SK-N-SH treated with all-trans-retinoic acid at 6 μM for 48 hours (cell line): ENCODE data around the gene SLC43A3.

Experiments
- ATAC-seq: fragments of 200-7000 bp; cut with Tn5 transposase; 3 replicates; pipeline ENCODE4 v1.9.1; 2020; ENCODE audit warnings: mild to moderate bottlenecking, moderate library complexity
- BACH2 ChIP-seq: fragments of 250-450 bp; sonication (Bioruptor Pico); IDR thresholded peaks from 2 replicates; pipeline ENCODE4 v1.9.0; 2021; ENCODE audit warnings: mild to moderate bottlenecking, borderline replicate concordance
- CREB5 ChIP-seq: fragments of 250-450 bp; sonication (Bioruptor Pico); IDR thresholded peaks from 2 replicates; pipeline ENCODE4 v1.5.1; 2020; ENCODE audit warnings: low read depth, mild to moderate bottlenecking, moderate library complexity
- CSDC2 ChIP-seq: fragments of 250-450 bp; sonication (Bioruptor Pico); IDR thresholded peaks from 2 replicates; pipeline ENCODE4 v1.5.0; 2020; ENCODE audit warnings: mild to moderate bottlenecking, moderate library complexity
- ESRRG ChIP-seq: fragments of 250-450 bp; sonication (Bioruptor Pico); IDR thresholded peaks from 2 replicates; pipeline ENCODE4 v1.6.1; 2021; ENCODE audit warnings: mild to moderate bottlenecking
- ISL1 ChIP-seq: fragments of 250-450 bp; sonication (Bioruptor Pico); IDR thresholded peaks from 2 replicates; pipeline ENCODE4 v2.1.2; 2022; ENCODE audit warnings: mild to moderate bottlenecking, moderate library complexity
- OSR1 ChIP-seq: fragments of 250-450 bp; sonication (Bioruptor Pico); IDR thresholded peaks from 2 replicates; pipeline ENCODE4 v1.8.0; 2022; ENCODE audit warnings: moderate library complexity, mild to moderate bottlenecking, inconsistent platforms
- PATZ1 ChIP-seq: fragments of 250-450 bp; sonication (Bioruptor Pico); IDR thresholded peaks from 2 replicates; pipeline ENCODE4 v1.8.0; 2020; ENCODE audit warnings: mild to moderate bottlenecking, moderate library complexity, borderline replicate concordance
- POU6F1 ChIP-seq: fragments of 250-450 bp; sonication (Bioruptor Pico); IDR thresholded peaks from 2 replicates; pipeline ENCODE4 v1.8.0; 2021; ENCODE audit warnings: low read depth, mild to moderate bottlenecking, moderate library complexity, borderline replicate concordance
- PPARA ChIP-seq: fragments of 250-450 bp; sonication (Bioruptor Pico); IDR thresholded peaks from 2 replicates; pipeline ENCODE4 v1.5.0; 2020; ENCODE audit warnings: mild to moderate bottlenecking, borderline replicate concordance
- RARB ChIP-seq: fragments of 250-450 bp; sonication (Bioruptor Pico); IDR thresholded peaks from 2 replicates; pipeline ENCODE4 v1.8.0; 2021; ENCODE audit warnings: mild to moderate bottlenecking, moderate library complexity
- SNAI2 ChIP-seq: fragments of 250-450 bp; sonication (Bioruptor Pico); IDR thresholded peaks from 2 replicates; pipeline ENCODE4 v1.5.0; 2020; ENCODE audit warnings: mild to moderate bottlenecking, moderate library complexity
- TCF4 ChIP-seq: fragments of 250-450 bp; sonication (Bioruptor Pico); IDR thresholded peaks from 2 replicates; pipeline ENCODE4 v1.8.0; 2021; ENCODE audit warnings: mild to moderate bottlenecking, moderate library complexity, borderline replicate concordance
- TOX ChIP-seq: fragments of 250-450 bp; sonication (Bioruptor Pico); IDR thresholded peaks from 2 replicates; pipeline ENCODE4 v1.8.0; 2021; ENCODE audit warnings: mild to moderate bottlenecking, moderate library complexity, borderline replicate concordance
- TSHZ2 ChIP-seq: fragments of 250-450 bp; sonication (Bioruptor Pico); IDR thresholded peaks from 2 replicates; pipeline ENCODE4 v1.5.0; 2020; ENCODE audit warnings: mild to moderate bottlenecking, moderate library complexity
- ZC3H10 ChIP-seq: fragments of 250-450 bp; sonication (Bioruptor Pico); IDR thresholded peaks from 2 replicates; pipeline ENCODE4 v1.5.1; 2021; ENCODE audit warnings: mild to moderate bottlenecking, moderate library complexity
- ZFP3 ChIP-seq: fragments of 250-450 bp; sonication (Bioruptor Pico); IDR thresholded peaks from 2 replicates; pipeline ENCODE4 v1.5.0; 2020; ENCODE audit warnings: mild to moderate bottlenecking, moderate library complexity
- ZFP30 ChIP-seq: fragments of 450-650 bp; formaldehyde crosslinking; IDR thresholded peaks from 2 replicates; pipeline ENCODE4 v1.5.0; 2022; ENCODE audit warnings: mild to moderate bottlenecking, moderate library complexity
- ZNF565 ChIP-seq: fragments of 450-650 bp; formaldehyde crosslinking; conservative IDR thresholded peaks from 2 replicates; pipeline ENCODE4 v1.5.0; 2020; ENCODE audit warnings: low read depth, mild to moderate bottlenecking, moderate library complexity
- ZNF70 ChIP-seq: fragments of 450-650 bp; formaldehyde crosslinking; IDR thresholded peaks from 2 replicates; pipeline ENCODE4 v1.5.0; 2020; ENCODE audit warnings: mild to moderate bottlenecking, moderate library complexity
- ZNF8 ChIP-seq: fragments of 450-650 bp; formaldehyde crosslinking; IDR thresholded peaks from 2 replicates; pipeline ENCODE4 v1.5.0; 2020; ENCODE audit warnings: mild to moderate bottlenecking, moderate library complexity

The SLC43A3 gene

GRCh38 chr11:57394203-57394965 lies 32.5 kb downstream of the SLC43A3 start:
- TF ChIP-seq CSDC2 (CRISPR knock-in tag) = no peak
- TF ChIP-seq POU6F1 = no peak
- TF ChIP-seq TSHZ2 (CRISPR knock-in tag) = no peak
- ATAC-seq = no peak

GRCh38 chr11:57392763-57393105 lies 34.2 kb downstream of the SLC43A3 start:
- no peak for ATAC-seq
- TF ChIP-seq PATZ1 (CRISPR knock-in tag) (no peak), POU6F1 (no peak), ISL1 (CRISPR knock-in tag) (no peak), ZNF565 (CRISPR knock-in tag) (no peak), ZNF8 (CRISPR knock-in tag) (no peak), ESRRG (CRISPR knock-in tag) (no peak), ZFP30 (CRISPR knock-in tag) (no peak), CREB5 (CRISPR knock-in tag) (no peak), TCF4 (no peak), TSHZ2 (CRISPR knock-in tag) (no peak), PPARA (CRISPR knock-in tag) (no peak), ZNF70 (CRISPR knock-in tag) (no peak), ZC3H10 (CRISPR knock-in tag) (no peak), SNAI2 (CRISPR knock-in tag) (no peak), RARB (CRISPR knock-in tag) (no peak), ZFP3 (no peak), TOX (CRISPR knock-in tag) (no peak), BACH2 (CRISPR knock-in tag) (no peak), OSR1 (CRISPR knock-in tag) (no peak), CSDC2 (CRISPR knock-in tag) (no peak)
